H1 (cell line): Measurements from ENCODE around the gene IFNL4. TPM values are rescaled to one million over a fixed set of nuclear protein-coding genes. Genes with fewer than 3 reads are reported as not detected.

Experiments
- EZH2 ChIP-seq: fragments of 200-600 bp; sonication (generic); IDR thresholded peaks from 2 replicates; pipeline ENCODE4 v1.7.1; 2012; ENCODE audit warnings: low read depth, mild to moderate bottlenecking, moderate library complexity, low read length, inconsistent platforms; ENCODE audit not compliant: severe bottlenecking
- KDM4A ChIP-seq: IDR thresholded peaks from one replicate; pipeline ENCODE4 v1.7.1; 2012; ENCODE audit warnings: low read depth, mild to moderate bottlenecking, moderate library complexity, low read length, inconsistent platforms; ENCODE audit not compliant: severe bottlenecking
- polyA plus RNA-seq, 7 experiments: library from polyadenylated mRNA; depleted of rRNA in 3 of 7; stranded (reverse) in 5 of 7; unstranded in 2 of 7; fragments of >200 nt in 5 of 7; fragments of 200-250 nt in 2 of 7; gene quantifications; 1 replicate in 5 of 7; 2 replicates in 1 of 7; 4 replicates in 1 of 7; pipeline versions ENCODE4 v1.2.1 to v1.2.3, GENCODE V29; 2011 to 2013; ENCODE audit warnings: missing spikeins in 2 of 7, mixed read lengths in 2 of 7
- total RNA-seq: library from RNA; stranded (reverse); fragmentation: NEBNext Ultra II Directional; extraction: Animal tissue kit (Norgen Biotek cat#: 25700); gene quantifications from 2 replicates; pipeline ENCODE4 v1.2.1, GENCODE V29; 2021
- TF ChIP-seq, protein P1 (sequence below): IDR thresholded peaks from 2 replicates; pipeline ENCODE4 v1.6.1; 2012; ENCODE audit warnings: inconsistent platforms

IFNL4 gene
- total and polyA plus RNA-seq, 2 of the 8 experiments (the other 6 are each of a cell fraction or from before 2014, with no cell fraction given) = not detected

DNA sequence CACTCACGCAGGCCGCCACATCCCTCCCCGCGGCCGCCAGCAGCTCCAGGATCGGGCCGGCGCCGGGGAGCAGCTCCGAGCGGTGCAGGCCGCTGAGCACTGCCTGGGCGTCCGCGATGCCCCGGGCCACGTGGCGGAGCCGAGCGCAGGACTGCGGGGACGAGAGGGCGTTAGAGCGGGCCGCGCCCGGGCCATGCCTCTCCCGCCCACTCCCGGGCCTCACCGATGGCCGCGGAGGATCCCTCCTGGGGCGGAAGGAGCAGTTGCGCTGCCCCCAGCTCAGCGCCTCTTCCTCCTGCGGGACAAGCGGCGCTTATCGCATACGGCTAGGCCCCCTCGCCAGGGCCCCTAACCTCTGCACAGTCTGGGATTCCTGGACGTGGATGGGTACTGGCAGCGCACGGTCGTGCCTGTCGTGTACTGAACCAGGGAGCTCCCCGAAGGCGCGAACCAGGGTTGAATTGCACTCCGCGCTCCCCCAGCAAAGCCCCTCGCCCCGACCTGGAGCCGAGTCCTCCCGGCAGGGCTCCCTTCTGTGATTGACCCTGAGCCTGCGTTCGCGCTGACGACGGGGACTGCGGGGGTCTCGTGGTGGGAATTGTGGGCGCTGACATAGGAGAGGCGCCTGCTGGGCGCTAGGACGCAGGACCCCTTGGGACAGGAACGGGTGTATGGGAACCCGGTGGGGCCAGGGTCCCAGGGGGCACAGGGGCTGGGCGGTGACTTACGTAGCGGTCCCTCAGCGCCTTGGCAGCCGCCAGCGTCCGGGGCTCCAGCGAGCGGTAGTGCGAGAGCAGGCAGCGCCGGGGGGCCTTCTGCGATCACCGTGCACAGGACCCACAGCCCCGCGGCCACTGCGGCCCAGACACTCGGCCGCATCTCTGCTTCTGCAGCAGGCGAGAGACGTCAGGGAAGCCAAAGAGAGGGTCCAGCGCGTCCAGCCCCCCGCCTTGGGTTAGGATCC is 673 bp downstream of the IFNL4 start (continued):
- TF ChIP-seq EZH2 (peak; percentile 96), KDM4A (peak; percentile 81)
- TF ChIP-seq, protein P1, sequence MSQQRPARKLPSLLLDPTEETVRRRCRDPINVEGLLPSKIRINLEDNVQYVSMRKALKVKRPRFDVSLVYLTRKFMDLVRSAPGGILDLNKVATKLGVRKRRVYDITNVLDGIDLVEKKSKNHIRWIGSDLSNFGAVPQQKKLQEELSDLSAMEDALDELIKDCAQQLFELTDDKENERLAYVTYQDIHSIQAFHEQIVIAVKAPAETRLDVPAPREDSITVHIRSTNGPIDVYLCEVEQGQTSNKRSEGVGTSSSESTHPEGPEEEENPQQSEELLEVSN = peak; percentile 87
